CD4-positive, alpha-beta T cell treated with Interleukin-4 for 1 hour (primary cell): Measurements from ENCODE around the gene PLSCR5.
A peak's percentile ranks its signal among the peaks of the same experiment; 100 is the strongest.

Source experiments
- DNase-seq, 2 donors: peaks; one replicate each; pipeline ENCODE4 v3.0.0-alpha.2; 2020 to 2022

The PLSCR5 gene, protein sequence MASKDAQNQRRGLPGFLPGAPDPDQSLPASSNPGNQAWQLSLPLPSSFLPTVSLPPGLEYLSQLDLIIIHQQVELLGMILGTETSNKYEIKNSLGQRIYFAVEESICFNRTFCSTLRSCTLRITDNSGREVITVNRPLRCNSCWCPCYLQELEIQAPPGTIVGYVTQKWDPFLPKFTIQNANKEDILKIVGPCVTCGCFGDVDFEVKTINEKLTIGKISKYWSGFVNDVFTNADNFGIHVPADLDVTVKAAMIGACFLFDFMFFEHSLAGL

DNA sequence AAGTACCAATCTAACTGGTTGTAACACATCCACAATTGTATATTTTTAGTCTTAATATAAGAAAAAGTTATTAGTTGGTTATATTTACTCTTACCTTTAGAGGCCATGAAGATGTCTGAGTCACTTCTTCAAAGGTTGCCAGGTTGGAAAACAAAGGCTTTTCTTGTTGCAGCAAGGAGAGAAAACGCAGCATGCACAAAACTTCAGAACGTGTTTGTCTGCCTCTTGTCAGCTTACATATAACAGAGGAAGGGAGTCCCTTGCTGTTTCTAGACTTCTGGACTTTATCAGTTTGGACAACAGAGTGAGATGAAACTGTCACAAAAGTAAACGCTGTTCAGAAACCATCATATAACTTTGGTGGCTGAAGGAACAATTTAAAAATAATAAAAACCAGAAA lies at the start of gene PLSCR5:
TSS of gene PLSCR5 (minus strand) at position 241 of the 400 bp plus-strand sequence. CDS start at position 107, 134 bp downstream.
- no peak for DNase-seq

DNA sequence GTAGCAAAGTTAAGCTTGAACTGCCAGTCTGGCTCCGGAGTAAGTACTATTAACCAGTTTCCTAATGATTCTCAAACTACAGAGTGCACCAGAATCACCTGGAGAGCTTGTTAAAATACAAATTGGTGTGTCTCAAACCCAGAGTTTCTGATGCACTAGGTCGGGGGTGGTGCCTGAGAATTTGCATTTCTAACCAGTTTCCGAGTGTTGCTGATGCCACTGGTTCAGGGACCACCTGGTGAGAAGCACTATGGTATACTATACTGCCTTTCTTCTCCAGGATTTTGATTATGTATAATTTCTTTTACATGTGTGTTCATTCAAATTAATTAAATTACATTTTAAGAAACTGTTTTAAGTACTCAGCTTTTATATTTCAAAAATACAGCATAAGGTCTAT lies 48.8 kb upstream of the PLSCR5 start:
- DNase-seq = no peak

DNA sequence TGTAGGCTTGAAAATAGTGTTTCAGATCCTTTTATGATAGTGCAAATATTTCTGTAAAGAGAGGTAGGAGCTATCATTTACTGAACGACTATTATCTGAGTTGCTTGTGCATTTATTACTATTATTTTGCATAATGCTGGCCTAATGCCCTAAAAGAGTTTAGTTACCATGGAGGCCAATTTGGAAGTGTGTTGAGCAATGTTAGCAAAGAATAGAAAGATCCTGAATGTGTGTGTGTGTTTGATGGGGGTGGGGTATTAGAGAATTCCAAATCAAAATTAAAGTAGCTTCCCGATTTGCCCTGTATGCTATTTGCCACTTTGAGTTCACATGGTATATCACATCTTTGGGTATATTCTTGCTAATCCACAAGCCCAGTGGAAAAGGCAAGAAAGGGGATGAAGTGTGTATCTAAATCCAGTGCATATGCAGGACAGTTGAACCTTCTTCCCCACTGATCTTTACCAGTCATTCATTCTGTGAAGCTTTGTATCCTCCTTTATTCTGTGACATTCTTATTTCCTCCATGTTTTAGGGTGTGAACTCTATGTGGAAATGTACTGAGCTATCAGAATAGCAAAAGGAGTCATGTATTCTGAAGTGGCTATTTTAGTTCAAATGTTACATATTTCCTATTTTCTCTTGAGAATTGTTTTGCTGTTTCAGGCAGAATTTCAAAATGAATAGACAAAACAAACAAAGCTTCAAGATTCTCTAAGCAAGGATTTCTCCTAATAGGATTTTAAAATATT lies 45.7 kb upstream of the PLSCR5 start:
- DNase-seq = no peak

DNA sequence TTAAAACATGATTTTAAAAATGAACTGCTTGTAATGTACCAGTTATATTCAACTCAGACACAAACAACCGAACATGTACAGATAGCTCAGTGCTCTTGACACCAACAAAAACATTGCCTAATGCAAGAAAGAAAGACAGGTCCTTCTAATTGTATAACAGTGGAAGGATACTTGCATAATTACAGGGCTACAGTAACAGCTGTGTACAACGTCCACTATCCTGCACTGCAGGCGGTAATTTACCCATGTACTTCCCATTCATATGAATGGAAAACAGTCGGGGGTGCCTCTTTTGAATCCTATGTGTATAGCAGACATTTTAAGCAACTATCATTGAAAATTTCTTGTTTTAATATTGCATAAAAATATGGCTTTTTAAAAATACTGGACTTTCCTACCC lies 41.1 kb upstream of the PLSCR5 start:
- no peak for DNase-seq

DNA sequence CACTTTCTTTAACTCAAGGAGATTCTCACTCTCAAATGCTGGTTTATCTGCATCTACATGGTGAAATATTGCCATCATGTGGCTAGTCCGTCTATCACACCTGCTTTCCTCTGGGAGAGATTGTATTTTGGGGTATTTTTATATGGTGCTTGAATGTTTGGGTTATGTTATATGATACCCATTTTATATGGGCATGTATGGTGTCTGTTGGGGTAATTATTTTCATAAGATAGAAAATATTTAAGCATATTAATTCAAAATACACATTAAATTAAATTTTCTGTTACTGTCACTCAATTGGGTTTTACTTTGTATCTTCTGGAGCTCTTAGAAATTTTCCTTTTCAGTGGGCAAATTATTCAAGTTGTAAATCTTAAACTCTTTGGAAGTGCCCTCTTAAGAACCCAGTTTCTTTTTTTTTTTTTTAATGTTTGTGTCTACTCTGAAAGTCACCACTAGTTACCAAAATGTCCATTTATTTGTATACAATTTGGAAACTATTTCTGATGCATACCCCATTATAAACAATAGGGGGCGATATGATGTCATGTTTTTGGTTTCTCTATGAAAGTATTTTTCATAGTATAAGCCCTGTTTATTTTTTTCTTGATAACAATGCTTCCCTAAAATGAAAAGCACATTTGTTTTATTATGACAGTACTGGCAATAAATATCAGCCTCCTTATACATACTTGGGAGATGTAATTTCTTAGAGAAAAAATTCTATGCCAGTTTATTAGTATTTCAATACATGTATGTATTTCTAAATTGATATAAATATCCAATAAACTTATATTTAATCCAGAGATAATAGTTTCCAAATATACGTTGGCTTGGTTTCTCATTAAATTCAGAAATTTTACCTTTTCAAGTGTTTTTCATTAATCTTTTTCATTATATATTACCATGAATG lies 36.1 kb upstream of the PLSCR5 start:
- DNase-seq = peak in 1 of 2 donors; percentile 21

DNA sequence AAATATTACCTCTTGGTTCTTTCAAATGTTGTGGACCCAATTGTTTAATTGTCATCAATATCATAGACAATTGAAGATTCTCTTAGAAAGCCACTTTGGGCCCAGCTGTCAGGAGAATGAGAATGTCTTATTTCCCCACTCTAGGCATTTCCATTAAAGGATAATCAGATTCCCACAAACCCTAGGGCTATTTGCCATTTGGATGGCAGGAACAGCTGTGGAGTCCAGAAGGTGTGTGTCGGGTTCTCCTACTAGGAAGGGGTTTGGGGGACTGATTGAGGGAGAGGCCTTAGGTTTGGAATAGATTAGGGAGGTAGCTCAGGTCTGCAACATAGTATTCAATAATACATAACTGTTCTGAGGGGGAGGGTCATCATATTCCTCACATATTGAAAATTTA lies 35.2 kb upstream of the PLSCR5 start:
- no peak for DNase-seq

DNA sequence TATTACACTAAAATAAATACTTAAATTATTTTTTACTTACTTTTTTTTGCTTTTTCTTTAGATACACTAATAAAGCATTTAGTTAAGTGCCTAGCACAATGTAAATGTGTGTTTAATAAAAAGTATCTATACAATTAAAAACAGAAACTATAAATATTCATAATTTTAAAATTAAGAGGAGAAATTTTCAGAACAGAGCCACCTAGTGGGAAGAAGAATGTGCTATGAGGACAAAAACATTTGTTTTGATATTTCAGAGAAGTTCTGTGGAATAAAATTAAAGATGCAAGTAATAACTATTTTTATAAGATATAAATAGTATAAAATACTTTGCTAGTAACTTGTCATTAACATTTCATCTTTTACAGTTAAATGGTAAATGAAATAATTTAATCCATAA lies 33.6 kb upstream of the PLSCR5 start:
- DNase-seq = no peak

DNA sequence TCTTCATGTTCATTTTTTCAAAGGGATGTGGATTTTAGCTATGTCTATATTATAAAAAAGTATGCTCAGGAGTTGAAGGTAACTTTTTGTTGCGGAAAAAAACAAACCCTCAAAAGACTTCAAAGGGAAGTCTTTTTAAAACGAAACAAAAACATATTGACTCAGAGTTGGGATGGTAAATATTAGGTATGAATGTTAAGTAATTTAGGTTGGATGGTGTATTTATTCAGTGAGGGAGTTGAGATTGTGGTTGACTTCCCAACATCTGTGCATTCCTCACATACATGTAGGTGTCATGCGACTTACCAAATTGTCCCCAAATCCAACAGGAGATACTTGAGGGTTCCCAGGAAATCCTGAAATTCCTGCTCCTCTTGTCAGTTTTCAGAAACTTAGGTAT lies 32.7 kb upstream of the PLSCR5 start:
- DNase-seq = no peak

DNA sequence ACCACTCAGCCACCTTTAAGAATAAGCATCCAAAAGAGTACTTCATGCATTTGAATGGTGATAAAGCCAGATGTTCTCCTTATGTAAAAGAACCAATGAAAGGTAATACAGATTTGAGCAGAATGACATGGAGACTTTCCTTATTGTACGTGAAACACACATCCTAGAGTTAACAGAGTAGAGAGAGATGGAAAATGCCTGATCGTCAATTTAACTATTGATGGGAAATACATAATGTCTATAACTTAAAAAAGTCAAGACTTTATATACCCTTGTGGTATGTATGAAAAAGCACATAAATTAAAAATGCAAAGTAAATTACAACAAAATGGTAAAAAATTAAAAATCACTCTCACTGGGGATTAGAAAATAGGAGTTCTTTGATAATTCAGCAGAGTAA lies 31.7 kb upstream of the PLSCR5 start:
- no peak for DNase-seq

DNA sequence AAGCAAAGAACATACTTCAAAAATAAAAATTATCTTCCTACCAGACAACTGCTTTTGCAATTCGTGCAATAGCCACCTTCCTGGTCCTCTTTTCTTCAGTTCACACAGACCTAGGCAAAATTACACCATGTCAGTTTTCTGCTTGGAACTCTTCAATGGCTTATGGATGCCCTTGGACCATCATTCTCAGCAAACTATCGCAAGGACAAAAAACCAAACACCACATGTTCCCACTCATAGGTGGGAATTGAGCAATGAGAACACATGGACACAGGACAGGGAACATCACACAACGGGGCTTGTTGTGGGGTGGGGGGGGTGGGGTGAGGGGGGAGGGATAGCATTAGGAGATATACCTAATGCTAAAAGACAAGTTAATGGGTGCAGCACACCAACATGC lies 29.2 kb upstream of the PLSCR5 start:
- DNase-seq = no peak

DNA sequence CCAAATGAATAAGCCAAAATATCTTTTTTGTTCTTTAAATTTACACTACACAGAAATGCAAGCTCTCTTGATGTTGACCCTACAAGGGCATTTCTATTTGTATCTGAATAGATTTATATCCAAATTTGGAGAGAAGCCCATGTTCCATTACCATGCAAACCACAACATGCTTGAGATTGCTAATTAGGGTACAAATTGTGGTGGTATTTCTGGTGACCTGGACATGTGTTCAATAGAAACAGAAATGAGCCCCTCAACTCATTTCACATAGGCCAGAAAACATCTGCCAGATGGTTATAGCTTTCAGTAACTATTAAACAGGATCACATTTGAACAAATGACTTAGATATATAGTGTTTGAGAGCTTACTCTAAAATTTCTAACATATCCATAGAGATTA lies 23.5 kb upstream of the PLSCR5 start:
- no peak for DNase-seq

DNA sequence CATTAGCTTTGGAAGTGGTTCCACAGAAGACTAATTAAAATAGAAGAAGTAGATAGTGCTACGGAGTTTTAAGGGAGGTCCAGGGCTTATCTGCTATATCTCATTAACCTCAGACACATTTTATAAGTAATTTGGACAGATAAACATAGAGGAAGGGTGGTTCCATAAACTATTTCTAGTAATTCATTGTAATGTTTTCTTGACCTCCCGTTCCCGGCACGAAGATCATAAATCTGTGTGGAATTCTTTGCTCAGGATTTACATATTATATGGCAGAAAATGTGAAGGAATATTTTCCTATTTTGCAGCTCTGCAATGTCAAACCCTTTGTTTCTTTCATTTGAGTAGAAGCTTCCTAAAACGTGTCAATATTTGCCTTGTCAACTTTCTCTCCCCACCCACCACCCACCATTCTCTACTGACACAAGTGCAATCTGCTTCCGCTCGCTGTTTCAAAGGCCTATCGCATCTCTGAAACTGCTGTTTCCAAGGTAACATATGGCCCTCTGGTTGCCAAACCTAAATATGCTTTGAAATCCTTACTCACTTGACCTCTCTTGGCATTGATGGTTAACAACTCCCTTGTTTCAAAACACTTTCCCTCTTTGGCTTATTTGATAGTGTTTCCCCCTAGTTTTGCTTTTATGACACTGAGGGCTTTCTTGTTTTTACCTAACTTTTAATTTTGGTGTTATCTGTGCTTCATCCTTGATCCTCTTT lies 21.4 kb upstream of the PLSCR5 start:
- no peak for DNase-seq

DNA sequence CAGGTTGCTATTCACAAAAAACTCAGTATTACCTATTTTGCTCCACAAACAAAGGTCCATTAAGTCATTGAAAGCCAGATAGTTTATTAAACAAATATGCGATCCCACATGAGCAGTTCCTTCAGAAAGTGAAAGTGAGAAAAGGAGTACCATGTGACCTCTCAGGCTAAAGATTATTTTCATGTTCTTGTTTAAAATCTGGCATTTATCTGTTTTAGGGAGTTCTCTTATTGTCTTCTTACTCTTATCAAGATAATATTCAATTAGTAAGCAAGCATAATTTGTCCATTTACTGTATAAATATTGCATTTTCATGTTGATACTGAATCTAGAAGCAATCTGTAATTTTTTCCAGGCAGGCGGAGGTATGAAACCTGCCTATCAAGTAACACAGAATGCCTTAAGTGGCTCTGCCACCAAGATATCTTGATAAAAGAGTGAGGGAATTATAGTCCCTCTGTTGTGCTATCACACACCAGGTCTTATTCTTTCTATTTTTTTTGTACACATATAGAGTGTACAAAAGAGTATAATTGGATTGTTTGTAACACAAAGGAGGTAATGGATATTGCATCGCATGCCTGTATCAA lies 20.1 kb upstream of the PLSCR5 start:
- DNase-seq = no peak

DNA sequence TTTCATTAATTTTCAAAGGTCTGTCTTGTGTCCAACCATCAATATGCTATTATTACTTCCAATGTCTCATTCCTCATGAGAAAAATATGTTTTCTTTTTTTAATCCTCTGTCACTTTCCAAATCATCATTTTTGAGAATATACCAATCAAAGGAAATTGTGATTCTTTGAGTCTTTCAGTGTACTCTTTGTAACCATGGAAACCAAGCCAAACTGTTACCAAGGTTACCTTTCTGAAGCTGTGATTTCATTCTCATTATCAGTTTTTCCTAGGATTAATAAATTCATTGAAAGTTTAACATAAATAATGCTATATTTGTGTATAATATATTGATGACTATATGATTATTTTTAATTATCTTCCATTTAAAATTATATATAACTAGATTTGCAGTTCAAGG lies 16.6 kb upstream of the PLSCR5 start:
- no peak for DNase-seq

DNA sequence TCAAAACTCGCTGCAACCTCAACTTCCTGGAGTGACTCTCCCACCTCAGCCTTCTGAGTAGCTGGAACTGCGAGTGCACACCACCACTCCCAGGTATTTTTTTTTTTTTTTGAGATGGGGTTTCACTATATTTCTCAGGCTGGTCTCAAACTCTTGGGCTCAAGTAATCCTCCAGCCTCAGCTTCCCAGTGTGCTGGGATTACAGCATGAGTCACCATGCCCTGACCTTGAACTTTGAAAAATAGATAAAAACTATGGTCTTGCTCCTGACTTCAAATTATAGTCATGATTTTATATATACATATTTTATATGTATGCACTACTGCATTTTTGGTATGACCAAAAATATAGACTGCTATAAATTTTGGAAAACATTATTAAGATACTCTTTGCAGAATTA lies 6.9 kb upstream of the PLSCR5 start:
- DNase-seq = no peak

DNA sequence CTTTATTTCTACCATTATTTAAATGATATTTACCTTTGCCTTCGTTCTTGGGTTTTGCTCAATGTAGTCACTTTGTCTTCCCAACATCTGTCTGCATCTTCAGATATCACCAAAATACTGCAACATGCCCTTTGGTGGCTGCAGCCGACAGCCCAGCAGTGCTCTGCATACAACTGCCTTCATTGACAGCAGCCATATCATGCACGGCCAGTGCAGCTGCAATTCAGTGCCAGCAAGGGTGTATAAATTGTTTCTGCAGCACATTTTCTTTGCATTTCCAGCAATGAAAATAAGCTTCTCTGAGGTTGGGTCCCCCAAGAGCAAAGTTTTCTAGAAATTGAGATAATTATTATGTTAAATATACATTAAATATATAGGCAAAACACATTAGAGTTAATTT lies 6.0 kb upstream of the PLSCR5 start:
- no peak for DNase-seq

DNA sequence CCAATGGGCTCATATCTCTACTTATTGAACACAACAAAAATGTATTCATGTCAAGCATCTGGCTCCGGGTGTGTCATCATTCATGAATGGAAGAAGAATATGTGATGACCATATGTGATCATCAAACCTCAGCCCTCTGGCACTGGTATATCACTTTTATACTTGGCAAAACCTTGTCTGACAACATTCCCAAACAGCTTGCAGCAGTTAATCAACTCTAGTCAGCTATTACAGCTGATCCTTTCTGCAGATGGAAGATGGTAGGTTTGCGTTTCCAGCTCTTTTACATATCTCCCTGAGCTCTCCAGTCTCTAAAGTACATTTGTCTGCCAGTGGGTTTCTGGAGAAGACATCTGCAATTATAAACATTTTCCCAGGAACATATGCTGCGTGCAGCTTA lies 6.6 kb downstream of the PLSCR5 start:
- no peak for DNase-seq

DNA sequence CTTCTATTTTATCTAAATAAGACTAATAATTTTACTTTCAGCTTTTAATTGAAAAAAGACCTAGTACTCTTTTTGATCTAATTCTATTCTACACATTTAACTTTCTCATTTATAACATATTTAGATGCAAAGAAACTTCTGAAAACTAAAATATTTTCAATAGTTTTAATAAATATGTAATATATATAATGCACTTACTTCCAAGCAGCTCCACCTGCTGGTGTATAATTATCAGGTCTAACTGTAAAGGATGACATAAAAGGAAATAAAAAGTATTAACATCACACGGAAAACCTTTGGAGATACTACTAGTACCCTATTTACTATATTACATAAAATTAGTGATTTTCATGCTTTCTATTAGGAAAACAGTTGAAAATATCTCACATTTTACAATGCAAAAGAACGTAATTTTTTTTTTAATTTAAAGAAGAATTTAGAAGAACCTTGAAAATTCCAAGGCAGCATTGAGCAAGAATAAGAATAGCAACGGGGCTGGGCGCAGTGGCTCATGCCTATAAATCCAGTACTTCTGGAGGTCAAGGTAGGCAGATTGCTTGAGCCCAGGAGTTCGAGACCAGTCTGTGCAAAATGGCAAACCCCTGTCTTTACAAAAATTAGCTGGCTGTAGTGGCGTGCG lies 10.2 kb downstream of the PLSCR5 start:
- DNase-seq = peak in 1 of 2 donors; percentile 10

DNA sequence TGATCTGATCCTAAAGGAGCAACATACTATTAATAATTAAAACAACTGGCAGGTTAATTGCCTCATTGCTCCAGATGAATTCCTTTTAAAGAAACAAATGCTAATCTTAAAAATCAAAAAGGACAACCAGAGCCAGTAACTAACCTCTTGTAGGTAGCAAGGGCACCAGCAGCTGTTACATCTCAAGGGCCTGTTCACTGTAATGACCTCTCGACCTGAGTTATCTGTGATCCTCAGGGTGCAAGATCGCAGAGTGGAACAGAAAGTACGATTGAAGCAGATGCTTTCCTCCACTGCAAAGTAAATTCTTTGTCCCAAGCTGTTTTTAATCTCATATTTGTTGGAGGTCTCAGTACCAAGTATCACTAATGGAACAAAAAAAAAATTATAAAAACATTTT lies 11.4 kb downstream of the PLSCR5 start:
- DNase-seq = no peak

DNA sequence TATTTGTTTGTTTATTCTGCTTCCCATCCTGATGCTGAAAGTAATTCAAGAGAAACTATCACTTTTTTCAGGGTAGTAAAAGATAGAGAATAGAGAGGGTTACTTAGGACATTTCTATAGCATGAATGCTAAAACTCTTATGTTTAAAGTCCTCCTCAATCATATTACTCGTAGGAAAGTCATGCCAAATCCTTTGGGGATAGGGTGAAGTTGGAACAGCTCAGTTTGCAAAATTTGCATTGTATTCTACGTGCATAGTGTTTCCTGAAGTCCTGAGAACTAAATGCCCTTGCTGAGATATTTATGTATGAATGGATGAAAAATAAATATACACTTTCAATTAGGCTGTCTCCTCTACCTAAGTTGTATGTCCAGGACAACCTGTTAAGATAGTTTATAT lies 14.6 kb downstream of the PLSCR5 start:
- DNase-seq = no peak

DNA sequence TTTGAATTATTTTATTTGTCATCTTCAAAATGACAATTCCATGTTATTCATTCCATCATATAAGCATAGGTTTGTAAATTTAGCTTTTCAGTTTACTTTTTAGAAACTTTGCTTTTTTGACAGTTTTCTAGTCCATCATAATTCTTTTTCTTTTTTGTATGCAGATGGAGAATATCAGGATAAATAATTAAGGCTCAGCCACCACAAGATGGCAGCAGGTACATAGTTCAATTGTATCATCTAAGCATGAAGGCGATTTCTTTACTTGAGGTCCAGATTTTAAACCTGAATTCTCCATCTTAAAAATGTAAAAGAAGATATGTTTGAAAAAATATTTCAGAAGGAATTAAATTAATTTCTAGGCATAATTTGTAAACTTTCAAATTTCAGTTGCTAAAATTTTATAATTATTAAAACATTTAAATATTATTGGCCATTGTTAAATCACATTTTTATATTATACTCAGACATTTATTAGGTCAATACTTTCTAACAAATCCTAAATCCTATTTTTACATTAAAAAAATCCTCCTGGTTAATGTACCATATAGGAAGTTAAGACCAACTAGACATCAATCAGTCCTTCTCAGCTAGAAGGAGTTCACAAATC lies 15.1 kb downstream of the PLSCR5 start:
- DNase-seq = peak in 1 of 2 donors; percentile 9

DNA sequence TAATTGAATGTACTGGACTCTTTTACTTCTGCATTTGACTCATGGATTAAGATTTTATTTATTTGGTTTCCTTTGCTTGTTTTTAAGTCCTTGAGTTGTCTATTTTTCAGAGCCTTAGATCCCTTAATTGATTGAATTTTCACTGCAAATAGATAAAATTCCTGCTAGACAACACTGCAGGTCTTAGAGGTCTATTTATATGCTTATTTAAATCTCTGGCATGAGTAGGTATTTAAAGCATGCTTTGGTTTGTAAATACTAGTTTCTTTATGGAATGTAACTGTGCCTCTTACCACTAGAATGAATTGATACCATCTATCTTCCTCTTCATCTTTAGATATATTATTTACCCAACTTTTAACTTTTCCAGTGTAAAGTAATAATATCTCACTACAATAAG lies 20.0 kb downstream of the PLSCR5 start:
- no peak for DNase-seq
